ENCODE measurements around the gene P2RY14.
"Not testable (repeated sequence)": the region's sequence is repeated elsewhere in the genome, so short reads cannot be mapped to it uniquely, and the experiment has no call there.

P2RY14 gene

DNA sequence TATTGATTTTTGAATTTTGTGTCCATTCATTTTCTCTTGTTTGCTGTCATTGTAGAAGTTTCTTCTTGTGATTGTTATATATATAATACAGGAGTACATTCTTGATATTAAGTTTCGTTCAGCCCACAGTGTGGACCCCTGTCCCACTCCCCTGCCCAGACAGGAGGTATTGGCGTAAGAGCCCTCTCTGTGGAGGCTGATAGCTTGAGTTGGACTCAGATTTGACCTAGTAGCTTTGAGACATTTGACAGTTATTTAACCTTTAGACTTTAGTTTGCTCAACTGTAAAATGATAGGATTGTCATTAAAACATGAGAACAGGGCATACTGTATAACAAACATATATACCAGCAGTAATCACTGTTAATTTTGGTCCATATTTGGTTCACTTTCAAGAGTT is 102.4 kb downstream of the P2RY14 start:
- H3K4me3 ChIP-seq (ENCODE audit: low read depth, low read length): no peak overlapping the region
- TF ChIP-seq, protein P1, sequence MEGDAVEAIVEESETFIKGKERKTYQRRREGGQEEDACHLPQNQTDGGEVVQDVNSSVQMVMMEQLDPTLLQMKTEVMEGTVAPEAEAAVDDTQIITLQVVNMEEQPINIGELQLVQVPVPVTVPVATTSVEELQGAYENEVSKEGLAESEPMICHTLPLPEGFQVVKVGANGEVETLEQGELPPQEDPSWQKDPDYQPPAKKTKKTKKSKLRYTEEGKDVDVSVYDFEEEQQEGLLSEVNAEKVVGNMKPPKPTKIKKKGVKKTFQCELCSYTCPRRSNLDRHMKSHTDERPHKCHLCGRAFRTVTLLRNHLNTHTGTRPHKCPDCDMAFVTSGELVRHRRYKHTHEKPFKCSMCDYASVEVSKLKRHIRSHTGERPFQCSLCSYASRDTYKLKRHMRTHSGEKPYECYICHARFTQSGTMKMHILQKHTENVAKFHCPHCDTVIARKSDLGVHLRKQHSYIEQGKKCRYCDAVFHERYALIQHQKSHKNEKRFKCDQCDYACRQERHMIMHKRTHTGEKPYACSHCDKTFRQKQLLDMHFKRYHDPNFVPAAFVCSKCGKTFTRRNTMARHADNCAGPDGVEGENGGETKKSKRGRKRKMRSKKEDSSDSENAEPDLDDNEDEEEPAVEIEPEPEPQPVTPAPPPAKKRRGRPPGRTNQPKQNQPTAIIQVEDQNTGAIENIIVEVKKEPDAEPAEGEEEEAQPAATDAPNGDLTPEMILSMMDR (conservative IDR thresholded peaks at IDR 0.05; ENCODE audit: low read depth, low read length): no peak
- DNase-seq (ENCODE audit: low read depth): no peak

DNA sequence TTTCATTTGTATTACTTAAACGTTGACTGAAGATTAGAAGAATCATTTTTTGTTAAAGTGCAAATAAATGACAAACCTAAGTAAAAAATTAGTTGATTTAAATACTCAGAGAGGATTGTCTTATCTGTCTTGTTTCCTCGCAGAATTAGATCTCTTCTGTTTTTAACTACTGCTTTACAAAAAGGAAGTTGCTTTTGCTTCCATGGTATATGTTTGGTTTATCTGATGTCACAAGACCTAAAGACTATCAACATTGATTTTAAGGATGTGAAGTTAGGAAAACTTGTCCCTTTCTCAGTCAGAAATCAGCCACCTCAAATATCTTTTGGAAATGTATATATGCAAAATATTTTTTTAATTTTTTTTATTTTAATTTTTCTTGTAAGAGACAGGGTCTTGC is 104.0 kb downstream of the P2RY14 start:
- DNase-seq (ENCODE audit: low read depth): no peak
- TF ChIP-seq, protein P1 (conservative IDR thresholded peaks at IDR 0.05; ENCODE audit: low read depth, low read length): no peak
- no peak overlapping the region for H3K4me3 ChIP-seq (ENCODE audit: low read depth, low read length)

DNA sequence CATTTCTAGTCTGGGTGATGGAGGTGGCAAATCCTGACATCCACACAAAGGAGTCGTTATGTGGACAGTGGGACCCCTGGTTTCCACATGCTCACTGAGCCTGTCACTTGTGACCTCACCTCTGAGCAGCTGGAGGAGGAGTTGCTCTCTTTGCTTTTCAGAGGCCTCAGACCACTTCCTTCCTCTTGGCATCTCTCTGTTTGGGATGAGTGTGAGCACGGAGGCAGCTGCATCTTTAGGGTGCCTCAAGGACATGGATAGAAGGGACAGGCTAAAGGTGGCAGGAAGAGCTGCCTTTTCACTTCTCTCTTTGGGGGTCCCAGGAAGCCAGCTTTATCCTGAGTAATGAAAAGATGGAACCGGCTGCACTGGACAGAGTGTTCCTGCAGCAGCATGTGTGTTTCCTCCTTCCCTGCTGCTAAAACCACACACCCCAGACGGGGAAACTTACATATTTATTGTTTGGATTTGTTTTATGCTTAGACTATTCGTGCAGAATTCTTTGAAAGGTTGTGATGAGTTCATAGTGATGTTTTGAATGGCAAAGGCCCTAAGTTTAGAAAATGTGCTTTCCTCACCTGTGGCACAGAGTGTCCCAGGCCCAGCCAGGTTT is 107.1 kb downstream of the P2RY14 start:
- H3K4me3 ChIP-seq (ENCODE audit: low read depth, low read length): no peak overlapping the region
- DNase-seq (ENCODE audit: low read depth): peak; percentile 29
- TF ChIP-seq, protein P1 (conservative IDR thresholded peaks at IDR 0.05; ENCODE audit: low read depth, low read length): no peak

DNA sequence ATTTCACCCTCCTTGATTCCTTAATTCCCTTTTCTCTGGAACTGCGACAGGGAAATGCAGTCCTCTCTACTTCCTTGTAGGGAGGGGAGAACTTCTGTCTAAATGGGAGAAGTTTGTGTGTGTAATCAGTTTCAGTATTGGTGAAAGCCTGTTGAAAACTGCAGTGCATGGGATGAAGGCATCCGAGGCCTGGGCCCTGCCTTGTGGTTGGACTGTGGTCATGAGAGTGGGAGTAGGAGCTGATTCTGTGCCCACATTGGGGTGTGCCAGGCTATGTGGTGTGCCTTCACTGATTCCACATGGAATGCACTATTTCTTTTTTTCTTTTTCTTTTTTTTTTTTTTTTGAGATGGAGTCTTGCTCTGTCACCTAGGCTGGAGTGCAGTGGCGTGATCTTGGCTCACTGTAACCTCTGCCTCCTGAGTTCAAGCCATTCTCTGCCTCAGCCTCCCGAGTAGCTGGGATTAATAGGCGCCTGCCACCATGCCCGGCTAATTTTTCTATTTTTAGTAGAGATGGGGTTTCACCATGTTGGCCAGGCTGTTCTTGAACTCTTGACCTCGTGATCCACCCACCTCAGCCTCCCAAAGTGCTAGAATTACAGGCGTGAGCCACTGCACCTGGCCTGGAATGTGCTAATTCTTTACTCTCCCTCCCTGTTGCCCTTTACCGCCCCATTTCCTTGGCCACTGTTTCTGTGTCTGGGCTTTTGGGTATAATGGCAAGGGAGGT is 108.2 kb downstream of the P2RY14 start:
- not testable (repeated sequence) for H3K4me3 ChIP-seq (ENCODE audit: low read depth, low read length); DNase-seq (ENCODE audit: low read depth)

DNA sequence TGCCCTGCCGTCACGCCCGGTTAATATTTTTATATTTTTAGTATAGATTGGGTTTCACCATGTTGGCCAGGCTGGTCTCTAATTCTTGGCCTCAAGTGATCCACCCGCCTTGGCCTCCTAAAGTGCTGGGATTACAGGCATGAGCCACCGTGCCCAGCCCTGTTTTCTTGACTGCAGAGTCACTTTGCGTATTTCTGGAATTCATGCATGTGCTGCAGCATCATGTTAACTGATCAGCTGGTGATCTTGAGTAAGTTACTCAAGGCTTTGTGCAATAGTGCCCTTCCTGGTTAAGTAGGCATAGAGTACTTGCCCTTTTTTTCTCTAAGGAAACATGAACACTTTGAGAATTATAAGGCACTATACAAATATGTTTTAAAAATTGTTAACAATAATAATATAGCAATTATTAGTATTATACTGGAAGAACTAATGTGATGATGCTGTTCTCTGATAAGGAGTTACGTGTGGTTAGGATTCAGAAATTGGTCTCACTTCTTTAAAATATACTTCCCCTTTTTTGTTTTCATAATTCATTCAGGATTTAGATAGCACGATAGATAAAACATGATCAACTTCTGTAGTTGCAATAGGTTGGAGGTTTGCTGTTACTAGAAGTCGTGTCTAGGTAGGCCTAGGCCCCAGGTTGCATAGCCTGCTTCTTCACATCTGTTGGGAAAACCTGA is 108.9 kb downstream of the P2RY14 start:
- DNase-seq (ENCODE audit: low read depth): no peak
- TF ChIP-seq, protein P1 (conservative IDR thresholded peaks at IDR 0.05; ENCODE audit: low read depth, low read length): no peak
- H3K4me3 ChIP-seq (ENCODE audit: low read depth, low read length): no peak overlapping the region

DNA sequence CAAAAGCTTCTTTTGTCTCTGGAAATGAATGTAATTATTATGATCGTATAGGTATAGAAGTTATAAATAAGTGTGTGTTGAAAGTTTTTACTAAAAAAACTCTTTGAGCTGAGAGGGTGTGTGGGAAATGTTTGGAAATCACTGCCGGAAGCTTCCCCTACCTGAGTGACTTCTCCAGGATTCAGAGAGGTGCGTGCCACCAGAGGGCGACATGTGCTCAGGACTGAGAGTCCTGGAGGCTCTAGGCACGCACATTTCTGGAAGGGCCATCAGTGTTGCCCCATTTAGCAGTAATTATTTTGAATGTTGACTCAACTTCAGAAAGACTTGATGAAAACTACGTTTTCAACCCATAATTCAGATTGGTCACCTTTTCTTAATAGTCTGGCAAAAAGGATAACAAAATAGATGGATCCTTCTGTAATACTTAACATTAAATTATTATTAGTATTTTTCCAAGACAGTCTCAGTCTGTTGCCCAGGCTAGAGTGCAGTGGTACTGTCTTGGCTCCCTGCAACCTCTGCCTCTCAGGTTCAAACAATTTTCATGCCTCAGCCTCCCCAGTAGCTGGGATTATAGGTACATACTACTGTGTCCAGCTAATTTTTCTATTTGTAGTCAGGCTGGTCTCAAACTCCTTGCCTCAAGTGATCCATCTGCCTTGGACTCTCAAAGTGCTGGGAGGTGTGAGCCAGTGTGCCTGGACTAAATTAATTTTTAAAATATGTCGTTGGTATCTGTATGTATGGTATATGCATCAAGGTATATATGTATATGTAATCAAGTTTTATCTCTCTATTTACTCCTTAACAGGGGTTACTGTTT is 109.9 kb downstream of the P2RY14 start:
- H3K4me3 ChIP-seq (ENCODE audit: low read depth, low read length): no peak overlapping the region
- peak; percentile 76 for DNase-seq (ENCODE audit: low read depth)
- TF ChIP-seq, protein P1 (conservative IDR thresholded peaks at IDR 0.05; ENCODE audit: low read depth, low read length): peak; percentile 97

DNA sequence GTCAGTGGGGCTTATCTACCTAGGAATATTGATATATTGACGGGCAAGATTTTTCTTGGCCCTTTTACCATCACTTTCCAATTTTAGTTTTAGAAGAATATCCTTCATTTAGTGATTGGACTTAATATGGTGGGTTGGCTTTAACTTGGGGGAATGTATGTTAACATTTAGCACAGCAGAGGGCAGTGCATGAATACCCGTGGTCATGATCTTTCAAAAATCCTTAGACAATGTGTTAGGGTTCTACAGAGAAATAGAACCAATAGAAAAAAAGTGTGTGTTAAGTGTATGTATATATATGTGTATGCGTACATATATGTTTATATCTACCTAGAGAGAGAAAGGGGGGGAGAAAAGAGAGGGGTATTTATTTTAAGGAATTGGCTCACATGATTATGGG is 112.2 kb downstream of the P2RY14 start:
- TF ChIP-seq, protein P1 (conservative IDR thresholded peaks at IDR 0.05; ENCODE audit: low read depth, low read length): peak; percentile 28
- peak; percentile 34 for DNase-seq (ENCODE audit: low read depth)
- H3K4me3 ChIP-seq (ENCODE audit: low read depth, low read length): no peak overlapping the region
